Bone marrow (tissue), 2 donors: ENCODE measurements around the gene CCR5.
"Not testable (repeated sequence)": the region's sequence is repeated elsewhere in the genome, so short reads cannot be mapped to it uniquely, and the experiment has no call there.

Experiments
- DNase-seq, 2 donors: peaks; one replicate each; lab custom pipeline; 2025; lab: John Stamatoyannopoulos, UW

CCR5 gene

GRCh38 chr3:46370839-46371518 is at the start of gene CCR5:
Gene CCR5, plus strand, starts transcription at chr3:46370946. Its CDS starts 1,957 bp downstream, at chr3:46372903.
- peak in 1 of 2 donors; percentile 77 for DNase-seq

- peak in 1 of 2 donors; percentile 41 for DNase-seq
Measured at GRCh38 chr3:46321461-46322104, 49.2 kb upstream of the CCR5 start.

- no peak for DNase-seq
Measured at GRCh38 chr3:46324036-46324435, 46.7 kb upstream of the CCR5 start.

- no peak for DNase-seq
Measured at GRCh38 chr3:46325645-46326300, 45.0 kb upstream of the CCR5 start.

- not testable (repeated sequence) for DNase-seq
Measured at GRCh38 chr3:46330676-46331075, 40.1 kb upstream of the CCR5 start.

GRCh38 chr3:46334741-46335478 is 35.8 kb upstream of the CCR5 start:
- no peak for DNase-seq

GRCh38 chr3:46335541-46335940 is 35.2 kb upstream of the CCR5 start:
- DNase-seq, result no peak

- DNase-seq, result no peak
Measured at GRCh38 chr3:46337911-46338310, 32.8 kb upstream of the CCR5 start.

- no peak for DNase-seq
Measured at GRCh38 chr3:46338840-46339239, 31.9 kb upstream of the CCR5 start.

GRCh38 chr3:46344476-46344875 is 26.3 kb upstream of the CCR5 start:
- DNase-seq, result no peak

- DNase-seq, result peak in 1 of 2 donors; percentile 46
Measured at GRCh38 chr3:46348823-46349482, 21.8 kb upstream of the CCR5 start.

GRCh38 chr3:46349484-46350261 is 21.1 kb upstream of the CCR5 start:
- DNase-seq, result peak in 1 of 2 donors; percentile 47

GRCh38 chr3:46350262-46350565 is 20.5 kb upstream of the CCR5 start:
- DNase-seq, result no peak

GRCh38 chr3:46351646-46352045 is 19.1 kb upstream of the CCR5 start:
- DNase-seq, result no peak

- no peak for DNase-seq
Measured at GRCh38 chr3:46353090-46353489, 17.7 kb upstream of the CCR5 start.

GRCh38 chr3:46353647-46354410 is 16.9 kb upstream of the CCR5 start, which contains the start of gene CCR2:
Gene CCR2, plus strand, starts transcription at chr3:46354111. Its CDS starts 3,417 bp downstream, at chr3:46357528.
- DNase-seq, result peak in 1 of 2 donors; percentile 57

GRCh38 chr3:46354478-46354877 is 16.3 kb upstream of the CCR5 start:
- no peak for DNase-seq

- no peak for DNase-seq
Measured at GRCh38 chr3:46354984-46355383, 15.8 kb upstream of the CCR5 start.

- DNase-seq, result no peak
Measured at GRCh38 chr3:46356276-46356675, 14.5 kb upstream of the CCR5 start.

GRCh38 chr3:46356909-46357308 is 13.8 kb upstream of the CCR5 start:
- no peak for DNase-seq
